HG03457 (cell line): ENCODE results near the gene TRPM3.
"Not testable (repeated sequence)": the region's sequence is repeated elsewhere in the genome, so short reads cannot be mapped to it uniquely, and the experiment has no call there.

Experiments
- ATAC-seq: cut with Tn5 transposase; IDR thresholded peaks from one replicate; pipeline ENCODE4 v1.9.1; 2021; ENCODE audit warnings: moderate number of reproducible peaks; ENCODE audit not compliant: unreplicated experiment

TRPM3 gene

GRCh38 chr9:71001780-71002386 lies 119.5 kb downstream of the TRPM3 start:
- ATAC-seq: no peak

DNA sequence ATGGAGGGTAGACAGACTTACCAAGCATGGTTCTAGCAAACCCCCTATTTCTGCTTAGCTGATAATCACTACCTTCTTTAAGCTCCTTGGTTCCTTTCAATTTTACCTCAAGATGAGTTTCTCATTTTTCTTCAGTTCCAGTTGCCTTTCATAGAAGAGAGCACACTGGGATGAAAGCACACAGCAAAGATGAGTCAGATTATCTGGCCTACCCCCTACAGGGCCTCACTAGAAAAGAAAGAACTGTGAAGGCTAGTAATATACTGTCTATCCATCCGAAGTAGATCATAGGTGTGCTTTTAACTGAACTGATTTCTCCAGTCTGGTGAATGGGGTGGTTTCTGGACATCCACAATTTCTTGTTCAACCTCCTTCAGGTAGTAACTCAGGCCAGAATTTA lies 122.5 kb downstream of the TRPM3 start:
- no peak for ATAC-seq

- no peak for ATAC-seq
Measured at GRCh38 chr9:70995511-70995910, 125.9 kb downstream of the TRPM3 start.

DNA sequence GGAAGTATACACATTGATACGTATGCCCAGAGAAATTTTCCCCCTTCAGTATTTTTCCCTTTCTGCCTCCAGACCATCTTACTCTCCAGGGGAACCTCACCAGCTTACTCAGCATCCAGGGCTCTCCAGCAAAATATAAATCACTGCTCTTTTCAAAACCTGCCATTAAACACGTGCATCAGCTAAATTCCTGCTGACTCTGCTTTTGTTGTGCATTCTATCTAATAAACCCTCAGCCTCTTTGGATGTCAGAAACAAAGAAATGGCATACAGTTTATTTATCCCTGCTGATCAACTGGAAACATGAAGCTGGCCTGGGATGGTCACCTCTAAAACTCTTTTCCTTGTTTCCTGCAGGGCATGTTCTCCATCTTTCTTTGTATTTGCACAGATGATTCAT lies 126.8 kb downstream of the TRPM3 start:
- no peak for ATAC-seq

DNA sequence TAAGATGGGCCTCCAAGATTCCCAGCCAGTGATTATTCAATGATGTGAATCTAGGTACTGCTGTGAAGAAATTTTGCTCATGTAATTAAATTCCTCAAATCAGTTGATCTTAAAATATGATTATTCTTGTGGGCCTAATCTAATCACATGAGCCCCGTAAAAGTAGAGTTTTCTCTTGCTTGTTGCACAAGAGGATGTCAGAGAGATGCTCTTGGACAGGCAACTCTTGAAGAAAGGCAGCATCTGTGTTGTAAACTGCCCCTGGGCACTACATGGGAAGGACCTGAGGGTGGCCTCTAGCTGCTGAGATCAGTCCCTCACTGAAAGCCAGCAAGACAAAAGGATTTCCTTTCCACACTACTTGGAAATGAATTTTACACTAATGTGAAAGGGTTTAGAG lies 132.9 kb downstream of the TRPM3 start:
- ATAC-seq: no peak

GRCh38 chr9:70987986-70988385 lies 133.4 kb downstream of the TRPM3 start:
- ATAC-seq: no peak

DNA sequence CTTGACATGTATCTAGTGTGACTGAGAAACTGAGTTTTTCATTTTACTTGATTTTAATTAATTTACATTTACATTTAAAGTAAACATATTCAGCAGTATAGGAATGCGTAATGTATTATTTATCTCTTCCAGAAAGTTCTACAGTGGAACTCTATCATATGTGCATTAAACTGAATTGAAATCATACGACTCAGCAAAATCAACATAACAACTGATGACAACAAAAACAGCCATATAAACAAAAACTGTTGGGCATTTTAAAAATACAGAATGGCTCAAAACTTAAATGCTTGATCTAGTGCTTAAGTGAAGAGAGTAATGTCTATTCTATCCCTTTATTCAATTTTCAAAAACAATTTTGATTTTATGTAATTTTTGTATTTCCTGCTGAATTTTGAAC lies 134.4 kb downstream of the TRPM3 start:
- ATAC-seq: no peak

DNA sequence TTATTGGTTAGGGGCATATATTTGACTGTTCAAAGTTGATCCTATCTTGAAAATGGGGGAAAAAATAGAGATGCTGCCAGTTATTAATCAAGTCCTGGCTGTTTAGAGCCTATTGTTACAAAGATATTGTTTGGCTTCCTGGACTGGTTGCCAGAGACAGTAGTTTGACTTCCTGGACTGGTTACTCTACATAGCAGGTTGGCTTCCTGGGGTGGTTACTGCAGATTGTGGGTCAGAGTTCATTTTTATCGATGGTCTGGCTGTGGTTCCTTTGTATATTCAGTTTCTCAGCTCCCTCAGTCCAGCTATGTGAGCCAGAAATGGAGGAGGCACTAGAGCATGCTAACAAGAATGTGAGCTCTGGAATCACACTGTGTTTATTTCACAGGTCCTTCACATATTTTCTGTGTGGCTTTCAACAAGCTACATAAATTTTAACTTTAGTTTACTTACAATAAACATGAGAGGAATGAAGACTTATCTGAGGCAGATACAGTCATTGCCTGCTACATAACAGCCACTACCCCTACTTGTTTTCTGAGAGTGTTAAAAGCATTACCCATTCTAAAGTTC lies 137.6 kb downstream of the TRPM3 start:
- no peak for ATAC-seq

DNA sequence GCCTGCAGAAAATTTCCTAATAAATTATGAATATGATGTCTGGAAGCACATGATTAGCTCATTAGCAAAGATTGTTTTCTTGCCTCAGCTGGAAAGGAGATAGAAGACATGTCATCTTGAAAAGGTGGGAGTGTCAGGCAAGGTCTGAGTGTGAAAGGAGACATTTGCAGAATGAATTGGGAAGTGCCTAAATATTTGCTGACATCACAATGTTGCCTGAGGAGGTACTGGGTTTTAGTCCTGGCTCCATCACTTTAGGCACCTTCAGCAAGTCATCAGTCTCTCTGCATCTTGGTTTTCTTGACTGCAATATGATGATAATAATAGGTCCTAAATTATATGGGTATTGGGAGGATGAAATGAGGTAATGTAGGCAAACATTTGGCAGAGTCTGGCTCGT lies 140.1 kb downstream of the TRPM3 start:
- ATAC-seq: no peak

- no peak for ATAC-seq
Measured at GRCh38 chr9:70979966-70980365, 141.5 kb downstream of the TRPM3 start.

DNA sequence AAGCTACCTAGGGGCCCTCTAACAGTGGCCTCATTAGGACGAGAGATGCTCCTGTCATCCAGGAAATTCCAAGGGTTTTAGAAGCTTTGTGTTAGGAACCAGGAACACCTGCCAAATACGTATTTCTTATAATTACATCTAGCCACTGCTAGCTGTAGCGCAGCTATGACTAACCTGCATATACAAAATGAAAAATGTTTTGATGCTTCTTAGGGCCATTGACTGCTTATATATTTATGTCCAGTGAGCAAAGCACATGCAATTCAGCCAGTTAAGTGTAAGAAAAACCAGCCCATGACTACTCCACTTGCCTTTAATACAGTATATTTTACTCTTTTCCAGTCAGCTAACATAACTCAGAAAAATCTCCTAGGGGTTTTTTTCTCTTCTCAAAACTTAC lies 143.3 kb downstream of the TRPM3 start:
- no peak for ATAC-seq

GRCh38 chr9:70975821-70976220 lies 145.6 kb downstream of the TRPM3 start:
- no peak for ATAC-seq

DNA sequence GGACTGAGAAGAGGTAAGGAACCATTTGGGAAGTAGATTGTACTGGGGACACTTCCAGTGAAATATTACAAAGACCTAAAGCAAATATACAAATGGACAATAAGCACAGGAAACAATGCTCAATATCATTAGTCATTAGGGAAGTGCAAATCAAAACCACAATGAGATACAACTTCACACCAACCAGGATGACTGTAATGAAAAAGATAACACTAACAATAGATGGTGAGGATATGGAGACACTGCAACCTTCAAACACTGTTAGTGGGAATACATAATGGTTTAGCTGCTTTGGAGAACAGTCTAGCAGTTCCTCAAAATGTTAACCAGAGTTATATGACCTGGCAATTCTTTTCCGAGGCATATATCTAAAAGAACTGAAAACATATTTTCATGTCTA lies 149.7 kb downstream of the TRPM3 start:
- ATAC-seq: no peak

DNA sequence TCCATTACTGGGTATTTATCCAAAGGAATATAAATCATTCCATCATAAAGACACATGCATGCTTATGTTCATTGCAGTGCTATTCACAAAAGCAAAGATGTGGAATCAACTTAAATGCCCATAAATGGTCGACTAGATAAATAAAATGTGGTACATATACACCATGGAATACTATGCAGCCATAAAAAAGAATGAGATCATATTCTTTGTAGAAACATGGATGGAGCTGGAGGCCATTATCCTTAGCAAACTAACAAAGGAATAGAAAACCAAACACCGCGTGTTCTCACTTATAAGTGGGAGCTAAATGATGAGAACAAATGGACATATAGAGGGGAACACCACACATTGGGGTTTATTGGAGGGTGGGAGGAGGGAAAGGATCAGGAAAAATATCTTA lies 155.0 kb downstream of the TRPM3 start:
- ATAC-seq: not testable (repeated sequence)

GRCh38 chr9:70964861-70965260 lies 156.6 kb downstream of the TRPM3 start:
- ATAC-seq: no peak

- ATAC-seq: no peak
Measured at GRCh38 chr9:70963554-70963953, 157.9 kb downstream of the TRPM3 start.

GRCh38 chr9:70962761-70963440 lies 158.5 kb downstream of the TRPM3 start:
- ATAC-seq: no peak

- ATAC-seq: no peak
Measured at GRCh38 chr9:70959366-70959765, 162.1 kb downstream of the TRPM3 start.

GRCh38 chr9:70954596-70955143 lies 166.8 kb downstream of the TRPM3 start:
- no peak for ATAC-seq

- ATAC-seq: no peak
Measured at GRCh38 chr9:70954126-70954525, 167.3 kb downstream of the TRPM3 start.

- ATAC-seq: no peak
Measured at GRCh38 chr9:70951749-70952727, 169.4 kb downstream of the TRPM3 start.
